HCT116 (cell line): Measurements from ENCODE around the gene NFIB. TPM values are rescaled to one million over a fixed set of nuclear protein-coding genes. Genes with fewer than 3 reads are reported as not detected.

Experiments used
- ATAC-seq: fragments of 200-7000 bp; cut with Tn5 transposase; 2 replicates; pipeline ENCODE4 v1.9.1; 2020; ENCODE audit warnings: mild to moderate bottlenecking, moderate library complexity
- BruUV-seq: library from RNA; stranded (reverse); fragments of 400-500 nt; replicated peaks from 2 replicates; lab custom pipeline; 2021; lab: Mats Ljungman, UMichigan
- CTCF ChIA-PET: fragments of 300-600 bp; sonication (Branson Sonifier 250); formaldehyde crosslinking; loops from one replicate; lab custom pipeline; 2021; ENCODE audit warnings: antibody characterized with exemption; lab: Charles Lee
- POLR2A ChIA-PET: fragments of 300-600, 350-600 bp; sonication (Branson Sonifier 250); formaldehyde crosslinking; loops from one replicate; lab custom pipeline; 2021; ENCODE audit warnings: antibody characterized with exemption; lab: Charles Lee
- RAD21 ChIA-PET, 2 experiments: fragments of 300-600 bp; sonication (Branson Sonifier 250); formaldehyde crosslinking; loops; one replicate each; lab custom pipeline; 2023; ENCODE audit warnings: low total read pairs in 2 of 2; ENCODE audit not compliant: uncharacterized antibody in 2 of 2, unreplicated experiment in 2 of 2, low non-redundant PET in 1 of 2; lab: Charles Lee
- DNase-seq: peaks from one replicate; pipeline ENCODE4 v3.0.0-alpha.2; 2010; ENCODE audit warnings: low read depth, low spot score
- H2AFZ ChIP-seq: fragments of 200-600 bp; shearing (Covaris generic), sonication (generic); 2 replicates; pipeline ENCODE4 v1.6.1; 2017; ENCODE audit warnings: low read depth, mixed run types, mixed read lengths, antibody characterized with exemption, low read length; ENCODE audit not compliant: poor library complexity, severe bottlenecking
- H3K27ac ChIP-seq: 2 replicates; pipeline ENCODE4 v1.5.1; 2012; ENCODE audit warnings: low read depth, low read length
- H3K27me3 ChIP-seq: fragments of 200-600 bp; sonication (generic); 2 replicates; pipeline ENCODE4 v1.6.1; 2016; ENCODE audit warnings: mixed run types, low read length, mixed read lengths; ENCODE audit not compliant: insufficient read depth
- H3K36me3 ChIP-seq, 2 experiments: fragments of 200-500 bp in 1 of 2; fragments of 200-600 bp in 1 of 2; sonication (Bioruptor generic) in 1 of 2; sonication (generic) in 1 of 2; 2 replicates each; pipeline versions ENCODE4 v1.5.1 to v1.6.1; 2014 to 2016; ENCODE audit warnings: low read length in 2 of 2, inconsistent platforms in 1 of 2, mixed read lengths in 1 of 2, mixed run types in 1 of 2; ENCODE audit not compliant: insufficient read depth in 2 of 2, control insufficient read depth in 1 of 2
- H3K4me1 ChIP-seq, 2 experiments: fragments of 200-600 bp in 1 of 2; sonication (generic) in 1 of 2; 2 replicates each; pipeline versions ENCODE4 v1.5.1 to v1.6.1; 2012 to 2017; ENCODE audit warnings: low read length in 2 of 2, inconsistent platforms in 1 of 2, mild to moderate bottlenecking in 1 of 2, mixed read lengths in 1 of 2, mixed run types in 1 of 2, moderate library complexity in 1 of 2; ENCODE audit not compliant: insufficient read depth in 2 of 2, control insufficient read depth in 1 of 2
- H3K4me2 ChIP-seq: fragments of 200-600 bp; sonication (generic); 2 replicates; pipeline ENCODE4 v1.6.1; 2017; ENCODE audit warnings: mixed run types, low read length, mixed read lengths
- H3K4me3 ChIP-seq, 2 experiments: fragments of 200-600 bp in 1 of 2; sonication (generic) in 1 of 2; replicated peaks in 1 of 2; 2 replicates each; pipeline ENCODE4 v1.5.1; 2011 to 2016; ENCODE audit warnings: low read length in 2 of 2, control low read depth in 1 of 2, low read depth in 1 of 2, mild to moderate bottlenecking in 1 of 2, mixed read lengths in 1 of 2, mixed run types in 1 of 2
- H3K79me2 ChIP-seq: fragments of 200-600 bp; sonication (generic); 2 replicates; pipeline ENCODE4 v1.6.1; 2017; ENCODE audit warnings: mild to moderate bottlenecking, mixed run types, low read length, moderate library complexity, mixed read lengths; ENCODE audit not compliant: insufficient read depth
- H3K9ac ChIP-seq: fragments of 200-600 bp; sonication (generic); 2 replicates; pipeline ENCODE4 v1.6.1; 2016; ENCODE audit warnings: low read length, mixed read lengths
- H3K9me2 ChIP-seq: fragments of 200-600 bp; sonication (generic), shearing (Covaris generic); 2 replicates; pipeline ENCODE4 v1.6.1; 2017; ENCODE audit warnings: mixed run types, mild to moderate bottlenecking, moderate library complexity; ENCODE audit not compliant: insufficient read depth
- H3K9me3 ChIP-seq, 2 experiments: fragments of 200-500 bp in 1 of 2; fragments of 200-600 bp in 1 of 2; sonication (Bioruptor generic) in 1 of 2; sonication (generic) in 1 of 2; 2 replicates each; pipeline ENCODE4 v1.6.1; 2014 to 2017; ENCODE audit warnings: low read length in 2 of 2, mixed read lengths in 2 of 2, inconsistent platforms in 1 of 2, low read depth in 1 of 2, mild to moderate bottlenecking in 1 of 2, mixed run types in 1 of 2, moderate library complexity in 1 of 2; ENCODE audit not compliant: control insufficient read depth in 1 of 2, insufficient read depth in 1 of 2
- H4K20me1 ChIP-seq: fragments of 200-600 bp; sonication (generic), shearing (Covaris generic); 2 replicates; pipeline ENCODE4 v1.6.1; 2017; ENCODE audit warnings: mixed run types, mild to moderate bottlenecking, moderate library complexity; ENCODE audit not compliant: insufficient read depth
- CBX3 ChIP-seq: IDR thresholded peaks from 2 replicates; pipeline ENCODE4 v1.6.1; 2012; ENCODE audit warnings: low read depth
- CEBPB ChIP-seq: IDR thresholded peaks from 2 replicates; pipeline ENCODE4 v1.6.1; 2012; ENCODE audit warnings: low read depth
- ELF1 ChIP-seq: IDR thresholded peaks from 2 replicates; pipeline ENCODE4 v1.6.1; 2012; ENCODE audit warnings: low read depth, borderline replicate concordance
- EZH2phosphoT487 ChIP-seq: fragments of 200-600 bp; IDR thresholded peaks from 2 replicates; pipeline ENCODE4 v1.6.1; 2018; ENCODE audit warnings: antibody characterized with exemption, borderline replicate concordance
- POLR2A ChIP-seq: IDR thresholded peaks from 2 replicates; pipeline ENCODE4 v1.7.0; 2011; ENCODE audit warnings: borderline replicate concordance; ENCODE audit not compliant: insufficient read depth, insufficient read length; ENCODE audit errors: extremely low read depth
- SIN3A ChIP-seq: IDR thresholded peaks from 2 replicates; pipeline ENCODE4 v1.6.1; 2012; ENCODE audit warnings: low read depth
- SRF ChIP-seq: IDR thresholded peaks from 2 replicates; pipeline ENCODE4 v1.6.1; 2012; ENCODE audit warnings: low read depth
- YY1 ChIP-seq: IDR thresholded peaks from 2 replicates; pipeline ENCODE4 v1.6.1; 2011; ENCODE audit warnings: low read length, low read depth, moderate library complexity, mild to moderate bottlenecking; ENCODE audit not compliant: insufficient replicate concordance; ENCODE audit errors: extremely low read depth
- ZFX ChIP-seq: fragments of 450-650 bp; IDR thresholded peaks from 2 replicates; pipeline ENCODE4 v1.6.1; 2017
- ZNF274 ChIP-seq: fragments of 200-500 bp; sonication (Bioruptor generic); IDR thresholded peaks from 2 replicates; pipeline ENCODE4 v1.6.1; 2014; ENCODE audit warnings: mild to moderate bottlenecking, low read depth, low read length, inconsistent platforms
- intact Hi-C: fragments of 100-400 bp; cut with micrococcal nuclease; formaldehyde crosslinking; loops from 2 replicates; pipeline ENCODE4 v1.10.0; 2022
- total RNA-seq: library from RNA; stranded (reverse); gene quantifications from one replicate; pipeline ENCODE4 v1.2.1, GENCODE V29; 2021; ENCODE audit not compliant: unreplicated experiment
- TF ChIP-seq, protein P1 (sequence below): IDR thresholded peaks from 2 replicates; pipeline ENCODE4 v1.6.1; 2012; ENCODE audit warnings: low read depth
- TF ChIP-seq, protein P2 (sequence below): IDR thresholded peaks from 2 replicates; pipeline ENCODE4 v1.6.1; 2011; ENCODE audit warnings: mild to moderate bottlenecking, low read length, moderate library complexity; ENCODE audit not compliant: insufficient replicate concordance; ENCODE audit errors: extremely low read depth
- TF ChIP-seq, protein P3 (sequence below): IDR thresholded peaks from 2 replicates; pipeline ENCODE4 v1.6.1; 2012

NFIB gene
- total RNA-seq, 1 experiment from 2014 or later = 6.6 TPM

DNA sequence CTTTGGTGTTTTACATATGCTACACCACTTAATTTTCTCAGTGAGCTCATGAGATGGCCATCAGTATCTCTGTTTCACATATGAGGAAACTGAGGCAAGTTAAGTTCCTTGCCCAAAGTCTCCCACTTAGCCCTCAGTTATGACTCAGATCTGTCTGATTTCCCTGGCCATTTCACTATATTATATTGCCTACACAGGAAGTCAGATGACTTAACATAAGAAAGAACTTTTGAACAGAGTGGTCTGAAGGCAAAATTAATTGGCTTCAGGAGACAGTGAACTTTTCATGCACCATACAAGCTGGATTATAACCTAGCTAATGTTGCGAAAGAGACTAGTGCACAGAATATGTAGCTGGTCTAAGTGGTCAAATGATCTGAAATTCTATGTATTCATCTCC, 221.6 kb downstream of the NFIB start:
- ChIA-PET RAD21 (no interaction called here), POLR2A (no interaction called here), CTCF (no interaction called here)
- Histone ChIP-seq H2AFZ (no peak overlapping the region), H3K36me3 (no peaks in the 10 kb centered on the region), H3K27ac (no peak overlapping the region), H3K9me3 (no peaks in the 10 kb centered on the region), H3K27me3 (no peaks in the 10 kb centered on the region), H3K4me2 (no peak overlapping the region), H3K4me3 (no peak overlapping the region), H4K20me1 (no peaks in the 10 kb centered on the region), H3K9ac (no peak overlapping the region)
- intact Hi-C loops = no loop called here
- no peak for ATAC-seq
- TF ChIP-seq, protein P1, sequence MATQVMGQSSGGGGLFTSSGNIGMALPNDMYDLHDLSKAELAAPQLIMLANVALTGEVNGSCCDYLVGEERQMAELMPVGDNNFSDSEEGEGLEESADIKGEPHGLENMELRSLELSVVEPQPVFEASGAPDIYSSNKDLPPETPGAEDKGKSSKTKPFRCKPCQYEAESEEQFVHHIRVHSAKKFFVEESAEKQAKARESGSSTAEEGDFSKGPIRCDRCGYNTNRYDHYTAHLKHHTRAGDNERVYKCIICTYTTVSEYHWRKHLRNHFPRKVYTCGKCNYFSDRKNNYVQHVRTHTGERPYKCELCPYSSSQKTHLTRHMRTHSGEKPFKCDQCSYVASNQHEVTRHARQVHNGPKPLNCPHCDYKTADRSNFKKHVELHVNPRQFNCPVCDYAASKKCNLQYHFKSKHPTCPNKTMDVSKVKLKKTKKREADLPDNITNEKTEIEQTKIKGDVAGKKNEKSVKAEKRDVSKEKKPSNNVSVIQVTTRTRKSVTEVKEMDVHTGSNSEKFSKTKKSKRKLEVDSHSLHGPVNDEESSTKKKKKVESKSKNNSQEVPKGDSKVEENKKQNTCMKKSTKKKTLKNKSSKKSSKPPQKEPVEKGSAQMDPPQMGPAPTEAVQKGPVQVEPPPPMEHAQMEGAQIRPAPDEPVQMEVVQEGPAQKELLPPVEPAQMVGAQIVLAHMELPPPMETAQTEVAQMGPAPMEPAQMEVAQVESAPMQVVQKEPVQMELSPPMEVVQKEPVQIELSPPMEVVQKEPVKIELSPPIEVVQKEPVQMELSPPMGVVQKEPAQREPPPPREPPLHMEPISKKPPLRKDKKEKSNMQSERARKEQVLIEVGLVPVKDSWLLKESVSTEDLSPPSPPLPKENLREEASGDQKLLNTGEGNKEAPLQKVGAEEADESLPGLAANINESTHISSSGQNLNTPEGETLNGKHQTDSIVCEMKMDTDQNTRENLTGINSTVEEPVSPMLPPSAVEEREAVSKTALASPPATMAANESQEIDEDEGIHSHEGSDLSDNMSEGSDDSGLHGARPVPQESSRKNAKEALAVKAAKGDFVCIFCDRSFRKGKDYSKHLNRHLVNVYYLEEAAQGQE = no peak
- no peak for TF ChIP-seq CEBPB
- TF ChIP-seq, protein P2, sequence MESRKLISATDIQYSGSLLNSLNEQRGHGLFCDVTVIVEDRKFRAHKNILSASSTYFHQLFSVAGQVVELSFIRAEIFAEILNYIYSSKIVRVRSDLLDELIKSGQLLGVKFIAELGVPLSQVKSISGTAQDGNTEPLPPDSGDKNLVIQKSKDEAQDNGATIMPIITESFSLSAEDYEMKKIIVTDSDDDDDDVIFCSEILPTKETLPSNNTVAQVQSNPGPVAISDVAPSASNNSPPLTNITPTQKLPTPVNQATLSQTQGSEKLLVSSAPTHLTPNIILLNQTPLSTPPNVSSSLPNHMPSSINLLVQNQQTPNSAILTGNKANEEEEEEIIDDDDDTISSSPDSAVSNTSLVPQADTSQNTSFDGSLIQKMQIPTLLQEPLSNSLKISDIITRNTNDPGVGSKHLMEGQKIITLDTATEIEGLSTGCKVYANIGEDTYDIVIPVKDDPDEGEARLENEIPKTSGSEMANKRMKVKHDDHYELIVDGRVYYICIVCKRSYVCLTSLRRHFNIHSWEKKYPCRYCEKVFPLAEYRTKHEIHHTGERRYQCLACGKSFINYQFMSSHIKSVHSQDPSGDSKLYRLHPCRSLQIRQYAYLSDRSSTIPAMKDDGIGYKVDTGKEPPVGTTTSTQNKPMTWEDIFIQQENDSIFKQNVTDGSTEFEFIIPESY = no peak
- TF ChIP-seq YY1 = no peak
- TF ChIP-seq SIN3A = no peak
- TF ChIP-seq ELF1 = no peak
- no peak for TF ChIP-seq EZH2phosphoT487
- no peak for TF ChIP-seq ZNF274
- no peak for TF ChIP-seq ZFX
- no peak for TF ChIP-seq SRF
- TF ChIP-seq, protein P3, sequence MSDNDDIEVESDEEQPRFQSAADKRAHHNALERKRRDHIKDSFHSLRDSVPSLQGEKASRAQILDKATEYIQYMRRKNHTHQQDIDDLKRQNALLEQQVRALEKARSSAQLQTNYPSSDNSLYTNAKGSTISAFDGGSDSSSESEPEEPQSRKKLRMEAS = no peak
- no peak for TF ChIP-seq CBX3
- TF ChIP-seq POLR2A = no peak
- TF ChIP-seq, all 23 proteins: peak for 0
- no peaks in the 10 kb centered on the region for H3K79me2 ChIP-seq
- DNase-seq = no peak
- BruUV-seq = no TSS peak
- no peaks in the 10 kb centered on the region for H3K9me2 ChIP-seq
- H3K4me1 ChIP-seq = no peaks in the 10 kb centered on the region
